Activated CD8-positive, alpha-beta memory T cell treated with anti-CD3 and anti-CD28 coated beads for 1 hour (primary cell): ENCODE results near the gene ANK2.

Source experiments
- DNase-seq, 2 donors: peaks; one replicate each; pipeline ENCODE4 v3.0.0-alpha.2; 2020; ENCODE audit warnings: low read depth in 1 of 2; ENCODE audit errors: extremely low read depth in 1 of 2

ANK2 gene

DNA sequence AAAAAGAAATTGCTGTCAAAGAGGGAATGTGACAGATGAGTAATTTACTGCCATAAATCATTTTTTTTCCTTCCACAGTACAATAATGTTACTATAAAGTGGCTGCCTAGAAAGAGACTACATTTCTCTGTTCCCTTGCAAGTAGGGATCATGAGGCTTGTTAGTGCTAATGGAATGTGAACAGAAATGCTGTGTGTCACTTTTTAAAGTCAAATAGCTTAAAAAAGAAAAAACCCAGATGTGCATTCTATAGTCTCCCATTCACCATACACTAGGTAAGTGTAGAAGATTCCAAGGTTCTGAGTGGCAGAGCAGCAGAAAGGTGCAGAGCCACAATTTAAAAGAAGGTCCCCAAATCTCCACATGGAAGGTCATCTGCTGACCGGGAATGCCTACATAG, 383.7 kb downstream of the ANK2 start:
- DNase-seq, result no peak
